Sigmoid colon (tissue), 3 donors: ENCODE measurements around the gene LSM14B.

ENCODE experiments used
- CTCF ChIP-seq, 4 experiments: fragments of 450-650 bp in 3 of 4; fragments of 200-600 bp in 1 of 4; IDR thresholded peaks; one replicate each; pipeline ENCODE4 v1.5.1; 2016 to 2019; ENCODE audit warnings: antibody characterized with exemption in 4 of 4, mild to moderate bottlenecking in 3 of 4, moderate library complexity in 2 of 4
- POLR2A ChIP-seq, 2 donors: fragments of 450-650 bp; IDR thresholded peaks; one replicate each; pipeline ENCODE4 v1.6.1; 2016; ENCODE audit warnings: antibody characterized with exemption in 2 of 2, mild to moderate bottlenecking in 2 of 2, moderate library complexity in 2 of 2

GRCh38 chr20:62123450-62124118 lies 1.3 kb downstream of the LSM14B start:
- TF ChIP-seq CTCF (IDR thresholded peaks at IDR 0.05) (no peak), POLR2A (IDR thresholded peaks at IDR 0.05) (no peak)
